WERI-Rb-1 (cell line): ENCODE data around the gene MRAP2.
"Not testable (repeated sequence)": the region's sequence is repeated elsewhere in the genome, so short reads cannot be mapped to it uniquely, and the experiment has no call there.

Experiments used
- DNase-seq: peaks from one replicate; pipeline ENCODE4 v3.0.0-alpha.2; 2020
- H3K27ac ChIP-seq: fragments of 250-450 bp; sonication (Bioruptor Pico); 2 replicates; pipeline ENCODE4 v1.5.1; 2020; ENCODE audit warnings: mild to moderate bottlenecking, moderate library complexity
- H3K27me3 ChIP-seq: fragments of 250-450 bp; sonication (Bioruptor Pico); 2 replicates; pipeline ENCODE4 v1.5.1; 2021; ENCODE audit warnings: mild to moderate bottlenecking, low read depth, moderate library complexity; ENCODE audit not compliant: insufficient read depth, severe bottlenecking
- H3K36me3 ChIP-seq: fragments of 250-450 bp; sonication (Bioruptor Pico); 2 replicates; pipeline ENCODE4 v1.5.1; 2020; ENCODE audit warnings: mild to moderate bottlenecking, moderate library complexity
- H3K4me3 ChIP-seq: 2 replicates; pipeline ENCODE4 v1.5.1; 2011; ENCODE audit warnings: low read depth, mild to moderate bottlenecking, control low read depth, low read length
- H3K9me3 ChIP-seq: fragments of 250-450 bp; sonication (Bioruptor Pico); 2 replicates; pipeline ENCODE4 v1.5.1; 2021; ENCODE audit warnings: mild to moderate bottlenecking, moderate library complexity; ENCODE audit not compliant: severe bottlenecking
- TF ChIP-seq, protein P1 (sequence below): IDR thresholded peaks from 2 replicates; pipeline ENCODE4 v1.5.1; 2011; ENCODE audit warnings: low read depth, mild to moderate bottlenecking, control low read depth, inconsistent platforms, low read length

Gene MRAP2

DNA sequence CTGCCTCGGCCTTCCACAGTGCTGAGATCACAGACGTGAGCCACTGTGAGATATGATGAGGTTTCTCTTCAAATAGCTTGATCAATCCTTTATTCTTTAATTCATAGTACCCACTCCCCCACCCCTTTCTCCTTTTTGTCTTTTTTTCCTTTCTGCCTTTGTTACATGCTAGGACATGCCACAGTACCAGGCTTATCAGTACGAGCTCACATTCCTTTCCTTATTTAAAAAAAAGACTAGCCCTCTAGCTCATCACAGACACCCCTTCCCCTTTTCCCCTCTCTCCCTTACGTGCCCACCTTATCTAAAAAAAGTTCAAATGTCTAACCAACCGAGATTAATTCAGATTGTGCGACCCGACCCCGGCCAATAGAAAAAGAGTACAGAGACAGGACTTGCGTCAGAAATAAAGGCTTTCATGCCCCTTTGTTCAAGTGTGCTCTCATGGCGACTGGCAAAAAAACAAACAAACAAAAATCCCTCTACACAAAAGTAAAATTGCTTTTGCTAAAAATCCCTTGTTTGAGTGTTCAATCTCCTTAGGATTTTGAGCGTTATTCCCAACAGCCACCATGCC, 49.2 kb downstream of the MRAP2 start:
- no peaks in the 10 kb centered on the region for H3K36me3 ChIP-seq
- no peak overlapping the region for H3K27ac ChIP-seq
- H3K27me3 ChIP-seq = no peaks in the 10 kb centered on the region
- TF ChIP-seq, protein P1, sequence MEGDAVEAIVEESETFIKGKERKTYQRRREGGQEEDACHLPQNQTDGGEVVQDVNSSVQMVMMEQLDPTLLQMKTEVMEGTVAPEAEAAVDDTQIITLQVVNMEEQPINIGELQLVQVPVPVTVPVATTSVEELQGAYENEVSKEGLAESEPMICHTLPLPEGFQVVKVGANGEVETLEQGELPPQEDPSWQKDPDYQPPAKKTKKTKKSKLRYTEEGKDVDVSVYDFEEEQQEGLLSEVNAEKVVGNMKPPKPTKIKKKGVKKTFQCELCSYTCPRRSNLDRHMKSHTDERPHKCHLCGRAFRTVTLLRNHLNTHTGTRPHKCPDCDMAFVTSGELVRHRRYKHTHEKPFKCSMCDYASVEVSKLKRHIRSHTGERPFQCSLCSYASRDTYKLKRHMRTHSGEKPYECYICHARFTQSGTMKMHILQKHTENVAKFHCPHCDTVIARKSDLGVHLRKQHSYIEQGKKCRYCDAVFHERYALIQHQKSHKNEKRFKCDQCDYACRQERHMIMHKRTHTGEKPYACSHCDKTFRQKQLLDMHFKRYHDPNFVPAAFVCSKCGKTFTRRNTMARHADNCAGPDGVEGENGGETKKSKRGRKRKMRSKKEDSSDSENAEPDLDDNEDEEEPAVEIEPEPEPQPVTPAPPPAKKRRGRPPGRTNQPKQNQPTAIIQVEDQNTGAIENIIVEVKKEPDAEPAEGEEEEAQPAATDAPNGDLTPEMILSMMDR = no peak
- DNase-seq = no peak
- H3K9me3 ChIP-seq = no peaks in the 10 kb centered on the region
- no peak overlapping the region for H3K4me3 ChIP-seq

DNA sequence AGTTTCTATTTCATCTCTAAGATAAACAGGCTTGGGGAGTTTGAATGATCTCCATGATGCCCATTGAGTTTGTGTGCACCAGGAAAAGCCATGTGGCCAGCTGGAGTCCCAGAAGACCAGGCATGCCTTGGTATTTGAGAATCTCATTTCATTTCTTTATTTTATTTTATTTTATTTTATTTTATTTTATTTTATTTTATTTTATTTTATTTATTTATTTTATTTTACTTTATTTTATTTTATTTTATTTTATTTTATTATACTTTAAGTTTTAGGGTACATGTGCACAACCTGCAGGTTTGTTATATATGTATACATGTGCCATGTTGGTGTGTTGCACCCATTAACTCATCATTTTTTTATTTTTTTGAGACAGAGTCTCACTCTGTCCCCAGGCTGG, 51.1 kb downstream of the MRAP2 start:
- DNase-seq, H3K36me3 ChIP-seq, H3K27ac ChIP-seq, H3K9me3 ChIP-seq, H3K4me3 ChIP-seq, H3K27me3 ChIP-seq: not testable (repeated sequence)

DNA sequence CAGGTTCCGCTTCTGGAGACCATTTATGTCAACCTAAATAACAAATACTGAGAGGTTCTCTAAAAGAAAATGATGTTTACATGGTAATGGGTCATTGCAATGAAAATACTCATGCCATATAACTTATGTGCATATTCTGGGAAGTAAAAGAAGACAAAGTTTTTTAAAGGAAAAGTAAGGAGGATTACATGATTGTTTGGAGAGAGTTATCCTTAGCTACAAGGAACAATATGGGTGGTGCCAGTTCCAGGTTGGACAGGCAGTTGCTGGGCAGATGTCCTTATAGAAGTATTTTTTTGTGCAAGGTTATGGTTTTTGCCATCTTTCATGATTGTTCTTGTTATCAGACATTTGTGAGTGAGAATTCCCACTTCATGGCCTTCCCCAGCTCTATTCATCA, 52.5 kb downstream of the MRAP2 start:
- Histone ChIP-seq H3K36me3 (no peaks in the 10 kb centered on the region), H3K27ac (no peak overlapping the region), H3K9me3 (no peaks in the 10 kb centered on the region), H3K4me3 (no peak overlapping the region), H3K27me3 (no peaks in the 10 kb centered on the region)
- no peak for DNase-seq
- TF ChIP-seq, protein P1 = no peak

DNA sequence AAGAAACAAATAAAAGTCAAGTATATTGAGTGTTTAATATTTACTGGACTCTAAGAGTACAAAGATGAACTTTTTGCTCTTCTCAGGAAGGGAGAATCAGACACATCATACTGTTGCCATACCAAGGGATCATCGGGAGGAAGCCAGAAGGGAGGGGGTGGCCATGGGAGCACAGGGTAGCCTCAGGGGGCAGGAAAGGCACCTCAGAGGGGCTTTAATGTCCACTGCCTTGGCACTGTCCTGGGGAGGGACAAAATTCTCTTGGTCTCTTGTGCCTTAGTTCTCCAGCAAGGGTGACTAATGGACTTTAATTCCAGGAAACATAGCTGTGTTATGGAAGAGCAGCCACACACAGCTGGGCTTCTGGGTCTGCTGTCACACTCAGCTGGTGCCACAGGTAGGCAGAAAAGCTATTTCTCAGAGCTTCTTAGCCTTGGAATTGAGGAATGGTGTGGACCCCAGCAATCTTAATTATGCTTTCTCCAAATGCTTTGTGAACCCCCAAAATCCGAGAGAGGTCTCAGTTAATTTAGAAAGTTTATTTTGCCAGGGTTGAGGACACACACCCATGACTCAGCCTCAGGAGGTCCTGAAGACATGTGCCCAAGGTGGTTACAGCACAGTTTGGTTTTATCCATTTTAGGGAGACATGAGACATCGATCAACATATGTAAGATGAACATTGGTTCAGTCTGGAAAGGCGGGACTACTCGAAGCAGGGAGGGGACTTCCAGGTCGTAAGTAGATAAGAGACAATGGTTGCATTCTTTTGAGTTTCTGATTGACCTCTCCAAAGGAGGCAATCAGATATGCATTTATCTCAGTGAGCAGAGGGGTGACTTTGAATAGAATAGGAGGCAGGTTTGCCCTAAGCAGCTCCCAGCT, 53.2 kb downstream of the MRAP2 start:
- Histone ChIP-seq H3K9me3 (no peaks in the 10 kb centered on the region), H3K4me3 (no peak overlapping the region), H3K27me3 (no peaks in the 10 kb centered on the region), H3K36me3 (no peaks in the 10 kb centered on the region), H3K27ac (no peak overlapping the region)
- no peak for DNase-seq
- TF ChIP-seq, protein P1 = no peak

DNA sequence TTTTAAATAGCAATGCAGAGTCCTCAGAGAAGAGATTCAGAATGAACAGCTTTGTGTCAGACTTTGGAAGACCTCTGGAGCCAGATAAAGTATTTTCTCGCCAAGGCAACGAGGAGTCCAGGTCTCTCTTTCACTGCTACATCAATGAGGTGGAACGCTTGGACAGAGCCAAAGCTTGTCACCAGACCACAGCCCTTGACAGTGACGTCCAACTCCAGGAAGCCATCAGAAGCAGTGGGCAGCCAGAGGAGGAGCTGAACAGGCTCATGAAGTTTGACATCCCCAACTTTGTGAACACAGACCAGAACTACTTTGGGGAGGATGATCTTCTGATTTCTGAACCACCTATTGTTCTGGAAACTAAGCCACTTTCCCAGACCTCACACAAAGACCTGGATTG, 55.5 kb downstream of the MRAP2 start:
- no peak overlapping the region for H3K27ac ChIP-seq
- no peak for DNase-seq
- H3K36me3 ChIP-seq = no peaks in the 10 kb centered on the region
- no peak overlapping the region for H3K4me3 ChIP-seq
- TF ChIP-seq, protein P1 = no peak
- no peaks in the 10 kb centered on the region for H3K27me3 ChIP-seq
- H3K9me3 ChIP-seq = no peaks in the 10 kb centered on the region

DNA sequence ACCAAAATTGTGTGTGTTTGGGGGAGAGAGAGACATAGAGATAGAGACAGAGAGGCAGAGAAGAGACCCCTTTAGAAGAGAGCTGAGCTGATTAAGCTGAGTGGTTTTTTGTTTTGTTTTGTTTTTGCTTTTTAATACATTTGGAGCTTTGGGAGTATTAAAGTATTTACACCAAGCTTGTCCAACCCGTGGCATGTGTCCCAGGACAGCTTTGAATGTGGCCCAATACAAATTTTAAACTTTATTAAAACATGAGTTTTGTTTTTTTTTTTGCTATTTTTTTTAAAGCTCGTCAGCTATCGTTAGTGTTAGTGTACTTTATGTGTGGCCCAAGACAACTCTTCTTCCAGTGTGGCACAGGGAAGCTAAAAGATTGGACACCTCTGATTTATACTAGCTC, 56.0 kb downstream of the MRAP2 start:
- H3K36me3 ChIP-seq = no peaks in the 10 kb centered on the region
- TF ChIP-seq, protein P1 = no peak
- no peaks in the 10 kb centered on the region for H3K27me3 ChIP-seq
- no peak overlapping the region for H3K27ac ChIP-seq
- H3K4me3 ChIP-seq = no peak overlapping the region
- no peak for DNase-seq
- no peaks in the 10 kb centered on the region for H3K9me3 ChIP-seq
